Esophagus squamous epithelium (tissue), 5 donors: ENCODE results near the gene TAGLN. TPM values are rescaled to one million over a fixed set of nuclear protein-coding genes. Genes with fewer than 3 reads are reported as not detected.
A peak's percentile ranks its signal among the peaks of the same experiment; 100 is the strongest.

Source experiments
- DNase-seq: peaks from one replicate; lab custom pipeline; 2025; lab: John Stamatoyannopoulos, UW
- H3K27ac ChIP-seq, 4 donors: fragments of 200-600 bp; sonication (generic); one replicate each; pipeline ENCODE4 v1.5.1; 2016 to 2019; ENCODE audit warnings: mild to moderate bottlenecking in 1 of 4
- H3K27me3 ChIP-seq, 4 donors: fragments of 200-600 bp; sonication (generic); 1 replicate in 3 of 4; 2 replicates in 1 of 4; pipeline versions ENCODE4 v1.5.1 to v1.6.0; 2017 to 2021; ENCODE audit warnings: antibody characterized with exemption in 1 of 4
- H3K36me3 ChIP-seq, 3 donors: fragments of 200-600 bp; sonication (generic); one replicate each; pipeline ENCODE4 v1.5.1; 2016 to 2019
- H3K4me1 ChIP-seq, 3 donors: fragments of 200-600 bp; sonication (generic); one replicate each; pipeline ENCODE4 v1.5.1; 2017 to 2019
- H3K4me3 ChIP-seq, 4 donors: fragments of 200-600 bp; sonication (generic); 1 replicate in 3 of 4; 2 replicates in 1 of 4; pipeline ENCODE4 v1.5.1; 2016 to 2019; ENCODE audit warnings: mild to moderate bottlenecking in 2 of 4, moderate library complexity in 1 of 4
- H3K9me3 ChIP-seq, 3 donors: fragments of 200-600 bp; sonication (generic); one replicate each; pipeline ENCODE4 v1.5.1; 2016 to 2019
- CTCF ChIP-seq, 6 experiments: fragments of 450-650 bp in 4 of 6; fragments of 200-600 bp in 2 of 6; sonication (generic) in 2 of 6; IDR thresholded peaks; one replicate each; pipeline ENCODE4 v1.5.1; 2016 to 2019; ENCODE audit warnings: antibody characterized with exemption in 6 of 6, mild to moderate bottlenecking in 4 of 6, moderate library complexity in 4 of 6
- POLR2A ChIP-seq, 4 donors: fragments of 450-650 bp; IDR thresholded peaks; one replicate each; pipeline ENCODE4 v1.6.1; 2017; ENCODE audit warnings: antibody characterized with exemption in 4 of 4, mild to moderate bottlenecking in 4 of 4, moderate library complexity in 3 of 4
- WGBS, 2 donors: methylation state at CpG; one replicate each; pipeline ENCODE4 v1.1.5; 2018; 5-methylcytosine and 5-hydroxymethylcytosine counted together
- intact Hi-C: fragments of 100-400 bp; cut with DNase I; formaldehyde crosslinking; loops from one replicate; pipeline ENCODE4 v1.15.0; 2022
- total RNA-seq, 4 donors: library from RNA; depleted of rRNA; stranded (reverse); fragments of >200 nt; gene quantifications; one replicate each; pipeline ENCODE4 v1.1.0, GENCODE V29; 2016
- donor health status: DM: yes; HTN: yes; CAD: no.

The TAGLN gene
- total RNA-seq, 4 donors from 2014 or later, result 64.8 to 1,356 (median 373) TPM

- H3K27ac ChIP-seq, result no peak overlapping the region
- WGBS, 2 donors, result 91 to 93% methylated on average over 7 to 8 of the region's 9 CpGs
- TF ChIP-seq POLR2A (IDR thresholded peaks at IDR 0.05) (no peak), CTCF (IDR thresholded peaks at IDR 0.05) (no peak)
- H3K36me3 ChIP-seq, result peaks cover 20 to 94% (median 37%) of the 10 kb centered on the region in 3 donors
- H3K9me3 ChIP-seq, result no peaks in the 10 kb centered on the region
- H3K4me1 ChIP-seq, result peaks cover 11 to 51% (median 18%) of the 10 kb centered on the region in 3 donors
- DNase-seq, result no peak
- intact Hi-C loops, result loop anchor here (5.0 kb wide), 1 partner anchor 43 kb away; no protein-coding TSS in a partner anchor
- no peak overlapping the region for H3K4me3 ChIP-seq
- no peaks in the 10 kb centered on the region for H3K27me3 ChIP-seq
Measured at GRCh38 chr11:117225553-117226170, 26.5 kb downstream of the TAGLN start.

- intact Hi-C loops, result loop anchor here (5.0 kb wide), 1 partner anchor 44 kb away; no protein-coding TSS in a partner anchor
- peaks cover 15 to 51% (median 17%) of the 10 kb centered on the region in 3 donors for H3K4me1 ChIP-seq
- no peaks in the 10 kb centered on the region for H3K9me3 ChIP-seq
- 54 to 62% methylated on average over 9 to 17 of the region's 19 CpGs for WGBS, 2 donors
- no peaks in the 10 kb centered on the region for H3K27me3 ChIP-seq
- DNase-seq, result no peak
- H3K4me3 ChIP-seq, result no peak overlapping the region
- TF ChIP-seq POLR2A (IDR thresholded peaks at IDR 0.05) (no peak), CTCF (IDR thresholded peaks at IDR 0.05) (peak; percentile 52 to 84 (median 77))
- H3K36me3 ChIP-seq, result peaks cover 20 to 84% (median 35%) of the 10 kb centered on the region in 3 donors
- no peak overlapping the region for H3K27ac ChIP-seq
Measured at GRCh38 chr11:117226388-117227385, 27.5 kb downstream of the TAGLN start.

GRCh38 chr11:117228091-117228490 lies 28.9 kb downstream of the TAGLN start:
- intact Hi-C loops, result loop anchor here (5.0 kb wide), 1 partner anchor 46 kb away; no protein-coding TSS in a partner anchor
- DNase-seq, result no peak
- H3K9me3 ChIP-seq, result no peaks in the 10 kb centered on the region
- H3K36me3 ChIP-seq, result peaks cover 16 to 70% (median 32%) of the 10 kb centered on the region in 3 donors
- WGBS, 2 donors, result 85 to 86% methylated on average over 7 to 11 of the region's 11 CpGs
- H3K27ac ChIP-seq, result no peak overlapping the region
- no peaks in the 10 kb centered on the region for H3K27me3 ChIP-seq
- H3K4me3 ChIP-seq, result no peak overlapping the region
- TF ChIP-seq CTCF (IDR thresholded peaks at IDR 0.05), result no peak
- peaks cover 10 to 41% (median 17%) of the 10 kb centered on the region in 3 donors for H3K4me1 ChIP-seq

GRCh38 chr11:117229411-117229810 lies 30.2 kb downstream of the TAGLN start:
- Histone ChIP-seq H3K9me3 (no peaks in the 10 kb centered on the region), H3K36me3 (peaks cover 10 to 57% (median 26%) of the 10 kb centered on the region in 3 donors), H3K4me1 (peaks cover 15 to 52% (median 15%) of the 10 kb centered on the region in 3 donors), H3K27ac (no peak overlapping the region), H3K27me3 (no peaks in the 10 kb centered on the region), H3K4me3 (no peak overlapping the region)
- DNase-seq, result no peak
- intact Hi-C loops, result loop anchor here (5.0 kb wide), 1 partner anchor 47 kb away; no protein-coding TSS in a partner anchor
- TF ChIP-seq POLR2A (IDR thresholded peaks at IDR 0.05), result no peak
- no peak for TF ChIP-seq CTCF (IDR thresholded peaks at IDR 0.05)
- 92% methylated on average over 10 of the region's 12 CpGs; no CpG with 5 or more reads in 1 of the 2 donors for WGBS, 2 donors
